Activated CD4-positive, alpha-beta T cell treated with anti-CD3 and anti-CD28 coated beads, Interleukin-10, Interleukin-2, amounts not matched to agents 100 ng/mL and 50 ng/mL, durations not matched to agents 16 hours and 8 hours (primary cell): ENCODE results near the gene DNER.
"Not testable (repeated sequence)": the region's sequence is repeated elsewhere in the genome, so short reads cannot be mapped to it uniquely, and the experiment has no call there.

Source experiments
- DNase-seq: peaks from one replicate; pipeline ENCODE4 v3.0.0-alpha.2; 2020

The DNER gene

DNA sequence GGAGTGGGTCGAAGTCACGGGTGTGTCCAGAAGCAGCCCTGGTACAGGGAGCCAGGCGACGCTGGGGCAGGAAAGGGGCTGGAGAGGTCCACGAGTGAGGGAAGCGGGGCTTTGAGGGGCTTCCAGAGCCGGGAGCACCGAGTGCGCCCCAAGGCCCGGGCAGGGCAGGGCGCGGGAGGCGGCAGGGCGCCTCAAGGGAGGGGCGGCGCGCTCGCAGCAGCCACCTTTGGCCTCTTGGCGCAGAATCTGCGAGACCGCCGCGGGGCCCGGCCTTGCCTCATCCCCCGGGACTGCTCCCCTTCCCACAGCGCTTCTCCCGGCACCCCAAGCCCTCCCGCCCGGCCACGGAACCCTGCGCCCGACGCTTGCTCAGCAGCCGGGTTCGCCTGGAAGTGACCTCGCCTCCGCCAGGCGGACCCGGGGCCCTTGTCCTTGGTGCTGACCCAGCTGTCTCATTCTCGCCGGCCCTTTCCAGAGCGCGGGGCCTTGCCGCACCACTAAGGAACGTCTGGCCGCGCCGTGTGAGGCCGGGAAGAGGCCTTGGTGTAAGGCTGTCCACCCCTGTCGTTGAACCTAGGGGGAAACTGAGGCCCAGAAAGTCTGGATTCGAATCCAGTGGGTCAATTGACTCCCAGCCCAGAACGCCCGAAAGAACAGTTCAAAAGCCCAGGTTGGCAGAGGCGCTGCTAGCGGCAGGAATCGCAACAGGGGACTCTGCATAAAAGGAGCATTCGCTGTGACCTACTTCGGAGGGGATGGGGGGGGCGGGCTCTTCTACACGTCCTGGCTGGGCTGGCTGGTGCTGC lies 584 bp upstream of the DNER start:
- DNase-seq, result peak; percentile 32

DNA sequence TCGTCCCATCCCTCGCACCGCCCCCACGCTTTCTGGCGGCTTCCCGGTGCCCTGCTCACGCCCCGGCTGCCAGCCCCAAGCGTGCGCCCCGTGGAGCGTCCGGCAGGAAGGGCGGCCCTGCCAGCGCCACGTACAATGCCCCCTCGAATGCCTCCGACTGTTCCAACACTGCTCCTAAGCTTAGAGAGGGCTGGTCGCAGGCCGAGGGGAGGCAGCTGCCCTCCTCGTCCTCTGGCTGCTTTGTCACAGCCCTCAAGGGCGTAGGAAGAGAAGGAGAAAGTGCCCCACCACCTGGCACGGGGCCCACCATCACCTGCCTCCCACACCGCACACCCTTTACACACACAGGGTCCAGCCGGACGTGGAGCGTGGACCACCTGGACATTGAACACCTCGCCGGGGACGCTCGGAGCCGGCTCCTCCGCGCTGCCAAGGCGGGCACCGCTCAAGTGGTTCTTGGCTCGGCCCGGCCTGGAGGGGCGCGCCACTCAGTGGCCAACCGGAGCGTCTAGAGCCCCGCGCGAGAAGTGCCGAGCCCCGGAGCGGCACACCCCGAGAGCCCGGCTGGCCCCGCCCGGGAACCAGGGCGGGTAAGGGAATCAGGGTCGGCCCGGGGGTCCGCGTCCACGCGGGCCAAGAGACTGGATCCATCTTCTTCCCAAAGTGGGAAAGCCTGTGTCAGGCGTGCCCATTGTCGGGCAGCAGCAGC lies 830 bp downstream of the DNER start:
- DNase-seq, result no peak

DNA sequence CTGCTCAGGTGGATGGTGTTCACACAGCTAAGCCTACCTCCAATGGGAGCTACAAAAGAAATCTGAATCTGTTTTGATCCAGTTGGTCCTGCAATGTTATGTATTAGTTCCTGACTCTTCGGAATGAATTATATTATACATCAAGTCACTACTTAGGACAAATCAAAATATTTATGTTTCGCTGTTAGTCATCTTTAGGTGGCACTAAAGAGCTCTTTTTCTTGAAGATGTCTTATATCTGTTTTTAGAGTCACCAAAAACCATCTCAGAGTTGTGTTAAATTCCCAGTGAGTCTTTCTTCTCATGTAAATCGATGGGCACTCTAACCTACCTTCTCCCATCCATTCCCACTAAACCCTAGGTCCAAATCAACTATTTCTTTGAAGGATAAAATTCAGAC lies 2.2 kb downstream of the DNER start:
- no peak for DNase-seq

GRCh38 chr2:229708335-229708734 lies 6.0 kb downstream of the DNER start:
- no peak for DNase-seq

GRCh38 chr2:229703909-229704630 lies 10.3 kb downstream of the DNER start:
- DNase-seq, result no peak

- DNase-seq, result no peak
These were observed 12.6 kb downstream of the DNER start for GRCh38 chr2:229701716-229702115.

- no peak for DNase-seq
These were observed 13.3 kb downstream of the DNER start for GRCh38 chr2:229701062-229701461.

DNA sequence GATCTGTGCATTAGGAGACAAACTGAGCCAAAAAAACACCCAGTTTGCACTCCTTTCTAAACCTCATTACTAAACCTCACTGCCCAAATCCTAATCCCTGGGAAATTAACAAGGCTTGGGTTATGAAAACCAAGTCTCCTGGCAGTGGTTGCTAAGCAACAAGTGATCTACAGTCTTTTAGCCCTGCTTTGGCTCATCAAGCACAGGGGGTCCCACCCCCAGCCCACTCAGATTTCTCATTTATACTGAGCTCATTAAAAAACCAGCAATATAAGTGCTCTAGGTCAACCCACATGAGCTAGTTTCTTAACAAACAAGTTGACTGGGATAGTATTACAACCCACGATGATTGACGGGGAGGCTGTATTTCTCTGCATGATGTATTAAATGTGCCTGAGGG lies 18.4 kb downstream of the DNER start:
- no peak for DNase-seq

GRCh38 chr2:229693845-229694244 lies 20.5 kb downstream of the DNER start:
- DNase-seq, result not testable (repeated sequence)

DNA sequence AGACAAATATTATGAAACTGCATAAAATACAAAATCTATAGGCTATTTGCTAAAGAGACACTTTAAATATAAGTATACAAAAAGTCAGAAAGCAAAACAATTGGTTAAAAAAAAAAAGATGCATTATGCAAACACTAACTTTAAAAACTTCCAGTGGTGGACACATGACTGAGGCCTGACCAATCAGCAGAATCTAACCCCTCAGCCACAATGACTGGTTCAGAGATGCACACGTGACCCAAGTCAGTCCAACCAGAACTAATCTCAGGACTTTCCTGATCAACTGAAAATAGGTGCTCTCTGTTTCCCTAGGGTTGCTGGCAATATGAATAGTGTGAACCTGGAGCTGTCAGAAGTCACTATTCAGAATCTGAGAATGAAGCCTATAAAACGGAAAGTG lies 22.7 kb downstream of the DNER start:
- no peak for DNase-seq

- DNase-seq, result no peak
These were observed 25.0 kb downstream of the DNER start for GRCh38 chr2:229689307-229689839.

GRCh38 chr2:229688141-229688540 lies 26.2 kb downstream of the DNER start:
- DNase-seq, result no peak

DNA sequence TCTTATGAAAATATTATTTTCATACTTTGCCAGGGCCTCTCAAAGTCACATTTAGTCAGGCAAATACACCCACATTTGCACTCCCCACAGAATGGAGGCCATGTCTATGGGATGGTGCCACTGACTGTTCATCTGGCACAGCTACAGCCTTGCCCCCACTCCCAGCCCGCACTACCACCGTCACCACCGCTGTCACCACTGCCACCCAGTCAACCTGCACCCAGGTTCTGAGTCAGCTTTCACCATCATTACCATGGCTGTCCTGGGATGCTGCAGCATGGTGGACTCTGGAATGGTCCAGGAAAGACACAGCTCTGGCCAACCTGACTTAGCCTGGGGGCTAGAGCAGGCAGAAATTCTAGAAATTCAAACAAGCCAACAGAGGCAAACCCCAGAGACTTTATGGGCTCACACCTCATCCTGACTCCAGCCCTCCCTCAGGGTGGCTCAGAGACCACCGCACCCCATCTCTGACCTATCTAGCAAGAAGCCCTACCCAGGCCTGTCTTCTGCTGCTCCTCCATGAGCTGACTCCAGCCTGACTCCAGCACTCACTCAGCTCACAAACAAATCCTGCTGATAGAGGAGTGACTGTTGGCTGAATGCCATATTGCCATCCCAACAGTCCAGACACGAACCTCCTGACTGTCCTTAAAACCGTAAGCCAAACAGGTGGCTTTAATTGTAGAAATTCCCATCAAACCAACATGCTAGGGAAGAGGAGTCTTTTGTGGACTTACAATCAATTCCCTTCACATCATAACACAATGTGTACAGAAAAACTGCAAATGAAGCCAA lies 28.0 kb downstream of the DNER start:
- no peak for DNase-seq

DNA sequence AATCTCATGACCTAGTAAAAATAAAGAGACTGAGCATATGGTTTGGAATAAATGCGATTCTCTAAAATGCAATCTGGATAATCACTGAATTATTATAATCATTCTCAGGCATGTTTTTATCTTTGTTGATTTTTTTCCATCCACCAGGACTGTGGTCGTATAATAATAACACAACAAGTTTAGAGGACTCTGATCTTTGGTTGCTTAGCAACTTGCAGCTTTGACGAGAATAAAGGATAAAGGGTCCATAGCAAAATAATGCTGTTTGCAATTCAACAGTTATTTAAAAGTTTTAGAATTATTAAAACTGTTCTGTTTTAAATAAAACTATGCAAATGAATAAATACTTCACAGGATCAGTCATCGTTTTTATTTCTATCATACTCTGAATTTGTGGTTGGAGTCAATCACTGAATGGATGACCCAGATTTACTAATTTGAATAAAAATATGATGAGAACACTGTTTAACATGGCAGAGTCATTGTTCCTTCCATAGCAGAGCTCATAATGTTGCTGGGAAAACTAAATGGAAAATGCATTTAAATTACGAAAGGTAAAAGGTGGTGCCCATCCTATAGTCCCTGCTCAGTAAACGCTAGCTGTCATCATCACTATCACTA lies 29.3 kb downstream of the DNER start:
- DNase-seq, result no peak

GRCh38 chr2:229679393-229680125 lies 34.8 kb downstream of the DNER start:
- no peak for DNase-seq

- DNase-seq, result no peak
These were observed 38.8 kb downstream of the DNER start for GRCh38 chr2:229675569-229675968.

- DNase-seq, result no peak
These were observed 39.4 kb downstream of the DNER start for GRCh38 chr2:229674830-229675530.

DNA sequence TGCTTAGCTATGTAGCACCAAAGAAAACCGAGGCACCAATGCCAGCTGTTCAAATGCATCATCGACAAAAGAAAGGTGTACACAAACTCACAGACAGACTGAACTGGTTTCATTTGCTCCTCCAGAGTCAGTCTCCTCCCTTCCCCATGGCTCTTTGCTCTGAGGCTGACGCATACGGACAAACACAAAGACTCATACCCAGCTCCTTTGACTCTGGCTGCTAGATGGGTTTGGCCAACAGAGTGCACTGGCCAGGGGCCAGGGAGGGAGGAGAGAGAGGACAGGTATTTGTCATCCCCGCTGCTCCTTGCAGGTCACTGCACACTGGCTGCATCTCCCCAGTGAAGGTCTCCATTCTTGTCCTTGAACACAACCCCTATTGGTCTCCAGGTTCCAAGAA lies 40.7 kb downstream of the DNER start:
- no peak for DNase-seq

- no peak for DNase-seq
These were observed 42.3 kb downstream of the DNER start for GRCh38 chr2:229672021-229672420.

DNA sequence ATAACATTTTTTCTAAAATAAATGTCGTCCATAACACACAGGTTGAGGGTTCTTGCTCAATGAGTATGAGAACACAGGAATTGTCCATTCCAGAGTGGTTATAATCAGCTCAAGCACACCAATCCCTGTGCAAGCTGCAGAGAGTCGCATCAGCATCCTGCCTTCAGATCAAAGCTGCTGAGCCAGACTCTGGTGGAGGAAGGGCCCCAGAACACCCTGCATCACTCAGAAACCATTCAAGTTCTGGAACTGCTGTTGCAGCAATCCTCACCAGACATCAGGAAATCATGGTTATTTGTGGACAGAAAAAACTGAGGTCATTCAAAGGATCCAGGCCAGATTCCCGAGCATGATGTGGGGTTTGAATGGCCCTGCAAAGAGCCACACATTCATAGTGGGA lies 44.5 kb downstream of the DNER start:
- no peak for DNase-seq

- no peak for DNase-seq
These were observed 47.5 kb downstream of the DNER start for GRCh38 chr2:229666811-229667210.
